Measurements from ENCODE around the gene CD22.

CD22 gene

GRCh38 chr19:35315883-35316282 is 13.1 kb upstream of the CD22 start:
- DNase-seq: no peak

- no peak for DNase-seq
Observed at GRCh38 chr19:35316560-35316959, 12.4 kb upstream of the CD22 start.

GRCh38 chr19:35317464-35318043 is 11.4 kb upstream of the CD22 start:
- DNase-seq: no peak

GRCh38 chr19:35318679-35319448 is 10.1 kb upstream of the CD22 start:
- DNase-seq: no peak

GRCh38 chr19:35320065-35320713 is 8.8 kb upstream of the CD22 start:
- DNase-seq: no peak

GRCh38 chr19:35321291-35321690 is 7.7 kb upstream of the CD22 start:
- no peak for DNase-seq

GRCh38 chr19:35322014-35322413 is 7.0 kb upstream of the CD22 start:
- no peak for DNase-seq

GRCh38 chr19:35327642-35328041 is 1.3 kb upstream of the CD22 start:
- DNase-seq: no peak

- no peak for DNase-seq
Observed at GRCh38 chr19:35329323-35329722, 336 bp downstream of the CD22 start.

GRCh38 chr19:35330475-35330874 is 1.5 kb downstream of the CD22 start:
- DNase-seq: no peak

GRCh38 chr19:35331551-35332214 is 2.7 kb downstream of the CD22 start:
- DNase-seq: no peak

GRCh38 chr19:35332817-35333216 is 3.8 kb downstream of the CD22 start:
- DNase-seq: no peak

- DNase-seq: no peak
Observed at GRCh38 chr19:35334144-35334753, 5.3 kb downstream of the CD22 start.

GRCh38 chr19:35336166-35336955 is 7.4 kb downstream of the CD22 start:
- no peak for DNase-seq

- no peak for DNase-seq
Observed at GRCh38 chr19:35337097-35337983, 8.4 kb downstream of the CD22 start.

- no peak for DNase-seq
Observed at GRCh38 chr19:35337984-35338296, 9.0 kb downstream of the CD22 start.

- no peak for DNase-seq
Observed at GRCh38 chr19:35340431-35340830, 11.4 kb downstream of the CD22 start.

- no peak for DNase-seq
Observed at GRCh38 chr19:35341006-35341405, 12.0 kb downstream of the CD22 start.

- no peak for DNase-seq
Observed at GRCh38 chr19:35341565-35342225, 12.7 kb downstream of the CD22 start.

- no peak for DNase-seq
Observed at GRCh38 chr19:35342430-35342829, 13.4 kb downstream of the CD22 start.

- DNase-seq: no peak
Observed at GRCh38 chr19:35344511-35345031, 15.6 kb downstream of the CD22 start.
